WTC11 (cell line): ENCODE measurements around the gene CENPM. TPM values are rescaled to one million over a fixed set of nuclear protein-coding genes. Genes with fewer than 3 reads are reported as not detected.

Experiments used
- ATAC-seq: fragments of 200-7000 bp; cut with Tn5 transposase; 2 replicates; pipeline ENCODE4 v1.10.0; 2021; ENCODE audit warnings: mild to moderate bottlenecking, moderate library complexity
- CTCF ChIA-PET: fragments of 300-600 bp; sonication (Branson Sonifier 250); formaldehyde crosslinking; loops from one replicate; lab custom pipeline; 2021; ENCODE audit warnings: antibody characterized with exemption; lab: Charles Lee
- POLR2A ChIA-PET: fragments of 350-600 bp; sonication (Branson Sonifier 250); formaldehyde crosslinking; loops from one replicate; lab custom pipeline; 2021; ENCODE audit warnings: antibody characterized with exemption; lab: Charles Lee
- DNase-seq: peaks from one replicate; pipeline ENCODE4 v3.0.0; 2021; ENCODE audit warnings: low spot score
- H3K27ac Mint-ChIP-seq: 2 replicates; pipeline ENCODE4 v1.8.0; 2021; ENCODE audit warnings: mixed read lengths
- H3K27me3 Mint-ChIP-seq: 2 replicates; pipeline ENCODE4 v1.8.0; 2021; ENCODE audit warnings: low read depth, mild to moderate bottlenecking, moderate library complexity, mixed read lengths
- H3K36me3 Mint-ChIP-seq: 2 replicates; pipeline ENCODE4 v1.8.0; 2021; ENCODE audit warnings: mixed read lengths
- H3K4me1 Mint-ChIP-seq: 2 replicates; pipeline ENCODE4 v1.8.0; 2022; ENCODE audit warnings: mixed read lengths
- H3K4me3 Mint-ChIP-seq: 2 replicates; pipeline ENCODE4 v1.8.0; 2021; ENCODE audit warnings: mild to moderate bottlenecking, moderate library complexity, mixed read lengths
- H3K9me3 Mint-ChIP-seq: 2 replicates; pipeline ENCODE4 v1.8.0; 2021; ENCODE audit warnings: mixed read lengths
- ATF1 ChIP-seq: sonication (generic); formaldehyde crosslinking; IDR thresholded peaks from 2 replicates; pipeline ENCODE4 v1.8.1; 2023; ENCODE audit warnings: mild to moderate bottlenecking, moderate library complexity, missing genetic modification reagents
- CREM ChIP-seq: sonication (generic); formaldehyde crosslinking; IDR thresholded peaks from 2 replicates; pipeline ENCODE4 v1.8.1; 2022; ENCODE audit warnings: mild to moderate bottlenecking, missing genetic modification reagents, moderate library complexity
- ESRRA ChIP-seq: sonication (generic); formaldehyde crosslinking; IDR thresholded peaks from 2 replicates; pipeline ENCODE4 v1.8.1; 2022; ENCODE audit warnings: mild to moderate bottlenecking, missing genetic modification reagents, borderline replicate concordance
- GRHL2 ChIP-seq: fragments of 250-450 bp; sonication (Bioruptor Pico); IDR thresholded peaks from 2 replicates; pipeline ENCODE4 v1.8.0; 2022; ENCODE audit warnings: mild to moderate bottlenecking, moderate library complexity; ENCODE audit not compliant: insufficient replicate concordance, severe bottlenecking
- MYBL2 ChIP-seq: sonication (generic); formaldehyde crosslinking; IDR thresholded peaks from 2 replicates; pipeline ENCODE4 v1.8.1; 2023; ENCODE audit warnings: mild to moderate bottlenecking, moderate library complexity, missing genetic modification reagents
- NR1H2 ChIP-seq: sonication (generic); formaldehyde crosslinking; IDR thresholded peaks from 2 replicates; pipeline ENCODE4 v1.9.0; 2021; ENCODE audit warnings: mild to moderate bottlenecking, moderate library complexity, missing genetic modification reagents
- OVOL2 ChIP-seq: fragments of 250-450 bp; sonication (Bioruptor Pico); IDR thresholded peaks from 2 replicates; pipeline ENCODE4 v1.9.0; 2021; ENCODE audit warnings: mild to moderate bottlenecking, borderline replicate concordance
- SOX15 ChIP-seq: fragments of 250-450 bp; sonication (Bioruptor Pico); IDR thresholded peaks from 2 replicates; pipeline ENCODE4 v1.9.0; 2021; ENCODE audit warnings: mild to moderate bottlenecking
- TEAD4 ChIP-seq: sonication (generic); formaldehyde crosslinking; IDR thresholded peaks from 2 replicates; pipeline ENCODE4 v1.8.0; 2022; ENCODE audit warnings: mild to moderate bottlenecking, missing genetic modification reagents
- ZNF263 ChIP-seq: sonication (generic); formaldehyde crosslinking; IDR thresholded peaks from 2 replicates; pipeline ENCODE4 v1.8.1; 2022; ENCODE audit warnings: low read depth, mild to moderate bottlenecking, moderate library complexity, missing genetic modification reagents
- ZNF671 ChIP-seq: fragments of 250-450 bp; sonication (Bioruptor Pico); IDR thresholded peaks from 2 replicates; pipeline ENCODE4 v1.8.0; 2021; ENCODE audit warnings: mild to moderate bottlenecking
- total RNA-seq: library from RNA; stranded (reverse); gene quantifications from 3 replicates; pipeline ENCODE4 v1.2.3, GENCODE V29; 2021
- TF ChIP-seq, protein P1 (sequence below): sonication (generic); formaldehyde crosslinking; conservative IDR thresholded peaks from 2 replicates; pipeline ENCODE4 v1.8.1; 2023; ENCODE audit warnings: mild to moderate bottlenecking, low read depth, missing genetic modification reagents, moderate library complexity
- TF ChIP-seq, protein P2 (sequence below): sonication (generic); formaldehyde crosslinking; IDR thresholded peaks from 2 replicates; pipeline ENCODE4 v1.8.1; 2022; ENCODE audit warnings: mild to moderate bottlenecking, missing genetic modification reagents, moderate library complexity, borderline replicate concordance
- TF ChIP-seq, protein P3 (sequence below): sonication (generic); formaldehyde crosslinking; IDR thresholded peaks from 2 replicates; pipeline ENCODE4 v1.8.1; 2022; ENCODE audit warnings: mild to moderate bottlenecking, moderate library complexity, missing genetic modification reagents
- TF ChIP-seq, protein P4 (sequence below): fragments of 250-450 bp; sonication (Bioruptor Pico); IDR thresholded peaks from 2 replicates; pipeline ENCODE4 v1.9.0; 2021; ENCODE audit warnings: mild to moderate bottlenecking, borderline replicate concordance
- TF ChIP-seq, protein P5 (sequence below): fragments of 250-450 bp; sonication (Bioruptor Pico); IDR thresholded peaks from 2 replicates; pipeline ENCODE4 v1.9.0; 2021; ENCODE audit warnings: mild to moderate bottlenecking
- TF ChIP-seq, protein P6 (sequence below): fragments of 250-450 bp; sonication (Bioruptor Pico); conservative IDR thresholded peaks from 2 replicates; pipeline ENCODE4 v1.9.0; 2021; ENCODE audit warnings: mild to moderate bottlenecking

Gene CENPM
- total RNA-seq, 1 experiment from 2014 or later: 40.3 TPM

DNA sequence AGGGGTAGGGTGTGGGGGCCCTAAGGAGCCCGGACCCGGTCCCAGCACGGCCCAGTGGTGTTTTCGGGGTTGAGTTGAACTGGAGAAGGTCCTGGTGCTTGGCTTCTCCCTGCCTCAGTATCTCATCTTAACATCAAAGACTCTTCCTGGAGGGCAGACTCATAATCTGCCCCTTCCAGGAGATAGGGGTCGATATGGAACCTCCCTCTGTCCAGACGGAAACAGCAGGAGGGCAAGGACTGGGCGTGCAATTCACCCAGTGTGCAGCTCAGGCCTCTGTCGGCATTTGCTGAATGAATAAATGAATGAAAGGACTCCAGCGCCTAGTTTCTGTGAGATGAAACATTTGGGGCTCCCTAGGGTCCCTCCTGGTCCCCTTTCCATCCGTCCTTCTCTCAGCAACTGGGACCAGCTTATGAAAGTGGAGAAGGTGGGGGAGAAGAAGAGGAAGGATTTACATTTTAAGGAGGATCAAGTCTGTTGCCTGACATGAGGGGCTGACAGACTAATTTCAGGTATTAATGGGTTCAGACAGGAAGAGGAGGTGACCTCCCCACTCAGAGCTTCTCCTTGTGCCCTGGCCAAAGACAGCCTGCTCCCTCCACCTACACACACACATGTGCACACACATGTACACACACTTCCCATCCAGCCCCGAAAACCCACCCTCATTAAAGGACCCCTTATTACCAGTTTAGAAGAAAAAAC, 31.0 kb downstream of the CENPM start (continued):
- TF ChIP-seq, protein P1, sequence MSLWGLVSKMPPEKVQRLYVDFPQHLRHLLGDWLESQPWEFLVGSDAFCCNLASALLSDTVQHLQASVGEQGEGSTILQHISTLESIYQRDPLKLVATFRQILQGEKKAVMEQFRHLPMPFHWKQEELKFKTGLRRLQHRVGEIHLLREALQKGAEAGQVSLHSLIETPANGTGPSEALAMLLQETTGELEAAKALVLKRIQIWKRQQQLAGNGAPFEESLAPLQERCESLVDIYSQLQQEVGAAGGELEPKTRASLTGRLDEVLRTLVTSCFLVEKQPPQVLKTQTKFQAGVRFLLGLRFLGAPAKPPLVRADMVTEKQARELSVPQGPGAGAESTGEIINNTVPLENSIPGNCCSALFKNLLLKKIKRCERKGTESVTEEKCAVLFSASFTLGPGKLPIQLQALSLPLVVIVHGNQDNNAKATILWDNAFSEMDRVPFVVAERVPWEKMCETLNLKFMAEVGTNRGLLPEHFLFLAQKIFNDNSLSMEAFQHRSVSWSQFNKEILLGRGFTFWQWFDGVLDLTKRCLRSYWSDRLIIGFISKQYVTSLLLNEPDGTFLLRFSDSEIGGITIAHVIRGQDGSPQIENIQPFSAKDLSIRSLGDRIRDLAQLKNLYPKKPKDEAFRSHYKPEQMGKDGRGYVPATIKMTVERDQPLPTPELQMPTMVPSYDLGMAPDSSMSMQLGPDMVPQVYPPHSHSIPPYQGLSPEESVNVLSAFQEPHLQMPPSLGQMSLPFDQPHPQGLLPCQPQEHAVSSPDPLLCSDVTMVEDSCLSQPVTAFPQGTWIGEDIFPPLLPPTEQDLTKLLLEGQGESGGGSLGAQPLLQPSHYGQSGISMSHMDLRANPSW (CRISPR knock-in tag): no peak
- no peak for TF ChIP-seq SOX15 (CRISPR knock-in tag)
- no peak for TF ChIP-seq NR1H2 (CRISPR knock-in tag)
- TF ChIP-seq, protein P2, sequence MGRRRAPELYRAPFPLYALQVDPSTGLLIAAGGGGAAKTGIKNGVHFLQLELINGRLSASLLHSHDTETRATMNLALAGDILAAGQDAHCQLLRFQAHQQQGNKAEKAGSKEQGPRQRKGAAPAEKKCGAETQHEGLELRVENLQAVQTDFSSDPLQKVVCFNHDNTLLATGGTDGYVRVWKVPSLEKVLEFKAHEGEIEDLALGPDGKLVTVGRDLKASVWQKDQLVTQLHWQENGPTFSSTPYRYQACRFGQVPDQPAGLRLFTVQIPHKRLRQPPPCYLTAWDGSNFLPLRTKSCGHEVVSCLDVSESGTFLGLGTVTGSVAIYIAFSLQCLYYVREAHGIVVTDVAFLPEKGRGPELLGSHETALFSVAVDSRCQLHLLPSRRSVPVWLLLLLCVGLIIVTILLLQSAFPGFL (CRISPR knock-in tag): no peak
- TF ChIP-seq MYBL2 (CRISPR knock-in tag): no peak
- TF ChIP-seq ZNF671: no peak
- TF ChIP-seq, all 79 proteins: peak for 0

DNA sequence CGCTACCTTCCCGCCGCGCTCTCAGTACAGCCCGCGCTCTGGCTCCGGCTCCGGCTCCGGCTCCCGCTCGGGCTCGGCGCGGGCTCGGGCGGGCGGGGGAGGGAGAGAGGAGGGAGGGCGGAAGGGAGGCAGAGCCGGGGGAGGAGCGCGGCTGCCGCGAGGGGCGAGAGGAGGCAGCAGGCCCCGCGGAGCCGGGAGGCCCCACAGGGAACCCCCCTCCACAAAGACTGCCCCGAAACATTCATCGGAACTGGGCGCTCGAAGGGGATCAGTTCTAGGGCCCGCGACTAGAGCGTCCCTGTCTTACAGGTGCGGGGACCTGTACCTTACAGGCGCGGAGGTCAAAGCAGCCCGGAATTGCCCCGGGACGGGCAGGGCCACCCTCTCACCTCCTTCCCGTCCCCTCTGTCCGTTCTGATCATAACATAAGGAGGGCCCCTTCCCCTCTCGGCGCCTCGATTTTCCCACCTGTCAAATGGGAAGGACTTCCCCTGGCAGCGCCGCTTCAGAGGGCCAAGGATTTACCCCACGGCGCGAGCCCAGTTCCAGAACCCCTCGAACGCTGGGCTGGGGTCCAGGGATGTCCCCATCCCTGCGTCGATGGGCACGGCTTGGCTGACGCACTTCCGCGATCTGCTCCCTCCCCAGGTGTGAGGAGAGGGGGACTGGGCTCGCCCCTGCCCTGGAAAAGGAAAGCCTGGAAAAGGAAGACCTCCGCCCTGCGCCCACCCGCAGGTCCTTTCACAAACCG, 31.7 kb downstream of the CENPM start, which contains the start of gene SHISA8:
Gene SHISA8 (minus strand): TSS at position 40 of the 751 bp plus-strand sequence. CDS start 407 bp downstream, outside the sequence.
- Mint-ChIP-seq H3K27ac (no peak within 1 kb of the TSS), H3K9me3 (no peaks in the 10 kb centered on the region), H3K4me1 (peaks cover 25% of the 10 kb centered on the region), H3K4me3 (peak within 1 kb of the TSS; percentile 73), H3K36me3 (no peaks in the 10 kb centered on the region), H3K27me3 (peaks cover 84% of the 10 kb centered on the region)
- ATAC-seq: peak; percentile 2
- DNase-seq: peak; percentile 62
- no peak for TF ChIP-seq GRHL2 (CRISPR knock-in tag)
- TF ChIP-seq, protein P3, sequence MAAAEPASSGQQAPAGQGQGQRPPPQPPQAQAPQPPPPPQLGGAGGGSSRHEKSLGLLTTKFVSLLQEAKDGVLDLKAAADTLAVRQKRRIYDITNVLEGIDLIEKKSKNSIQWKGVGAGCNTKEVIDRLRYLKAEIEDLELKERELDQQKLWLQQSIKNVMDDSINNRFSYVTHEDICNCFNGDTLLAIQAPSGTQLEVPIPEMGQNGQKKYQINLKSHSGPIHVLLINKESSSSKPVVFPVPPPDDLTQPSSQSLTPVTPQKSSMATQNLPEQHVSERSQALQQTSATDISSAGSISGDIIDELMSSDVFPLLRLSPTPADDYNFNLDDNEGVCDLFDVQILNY (CRISPR knock-in tag): peak; percentile 48; the same call in 1 of the 2 replicates
- CTCF ChIA-PET: interaction anchor here (0.8 to 2.5 kb wide), 6 partner anchors 10 to 218 kb away, joined by 3 to 19 read pairs (median 6); partner anchors contain the start of gene TNFRSF13C
- POLR2A ChIA-PET: no interaction called here

DNA sequence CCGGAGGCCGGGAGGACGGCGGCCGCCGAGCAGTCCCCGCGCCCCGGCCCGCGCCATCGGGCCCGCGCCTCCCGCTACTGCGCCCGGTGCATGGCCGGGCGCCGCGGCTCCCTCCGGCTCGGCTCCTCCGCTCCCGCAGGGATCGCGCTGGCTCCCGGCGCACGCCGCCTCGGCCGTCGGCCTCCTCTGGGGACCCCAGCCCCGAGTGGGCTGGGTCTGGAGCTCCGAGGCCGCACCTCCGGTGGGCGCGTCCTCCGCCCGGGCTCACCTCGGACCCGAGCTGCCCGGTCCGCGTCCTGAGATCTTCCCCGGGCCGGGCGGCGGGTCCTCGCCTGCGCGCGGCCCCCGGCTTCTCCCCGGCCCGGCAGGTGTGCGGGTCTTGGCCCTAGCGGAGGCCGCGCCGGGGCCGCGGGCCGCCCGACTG, 32.3 kb downstream of the CENPM start:
- Mint-ChIP-seq H3K27ac (no peak overlapping the region), H3K4me3 (no peak overlapping the region), H3K9me3 (no peaks in the 10 kb centered on the region), H3K27me3 (peaks cover 87% of the 10 kb centered on the region), H3K4me1 (peaks cover 25% of the 10 kb centered on the region), H3K36me3 (no peaks in the 10 kb centered on the region)
- ChIA-PET POLR2A (no interaction called here), CTCF (interaction anchor here (0.8 to 1.9 kb wide), 3 partner anchors 11 to 217 kb away, joined by 5 to 6 read pairs (median 6); no protein-coding TSS in a partner anchor)
- DNase-seq (no peak), ATAC-seq (peak; percentile 1; the same call in 1 of the 2 replicates)
- TF ChIP-seq TEAD4 (CRISPR knock-in tag) (no peak), CREM (CRISPR knock-in tag) (no peak), ATF1 (CRISPR knock-in tag) (no peak), ESRRA (CRISPR knock-in tag) (no peak), OVOL2 (CRISPR knock-in tag) (no peak), NR1H2 (CRISPR knock-in tag) (no peak), ZNF263 (CRISPR knock-in tag) (no peak)
- TF ChIP-seq, protein P4, sequence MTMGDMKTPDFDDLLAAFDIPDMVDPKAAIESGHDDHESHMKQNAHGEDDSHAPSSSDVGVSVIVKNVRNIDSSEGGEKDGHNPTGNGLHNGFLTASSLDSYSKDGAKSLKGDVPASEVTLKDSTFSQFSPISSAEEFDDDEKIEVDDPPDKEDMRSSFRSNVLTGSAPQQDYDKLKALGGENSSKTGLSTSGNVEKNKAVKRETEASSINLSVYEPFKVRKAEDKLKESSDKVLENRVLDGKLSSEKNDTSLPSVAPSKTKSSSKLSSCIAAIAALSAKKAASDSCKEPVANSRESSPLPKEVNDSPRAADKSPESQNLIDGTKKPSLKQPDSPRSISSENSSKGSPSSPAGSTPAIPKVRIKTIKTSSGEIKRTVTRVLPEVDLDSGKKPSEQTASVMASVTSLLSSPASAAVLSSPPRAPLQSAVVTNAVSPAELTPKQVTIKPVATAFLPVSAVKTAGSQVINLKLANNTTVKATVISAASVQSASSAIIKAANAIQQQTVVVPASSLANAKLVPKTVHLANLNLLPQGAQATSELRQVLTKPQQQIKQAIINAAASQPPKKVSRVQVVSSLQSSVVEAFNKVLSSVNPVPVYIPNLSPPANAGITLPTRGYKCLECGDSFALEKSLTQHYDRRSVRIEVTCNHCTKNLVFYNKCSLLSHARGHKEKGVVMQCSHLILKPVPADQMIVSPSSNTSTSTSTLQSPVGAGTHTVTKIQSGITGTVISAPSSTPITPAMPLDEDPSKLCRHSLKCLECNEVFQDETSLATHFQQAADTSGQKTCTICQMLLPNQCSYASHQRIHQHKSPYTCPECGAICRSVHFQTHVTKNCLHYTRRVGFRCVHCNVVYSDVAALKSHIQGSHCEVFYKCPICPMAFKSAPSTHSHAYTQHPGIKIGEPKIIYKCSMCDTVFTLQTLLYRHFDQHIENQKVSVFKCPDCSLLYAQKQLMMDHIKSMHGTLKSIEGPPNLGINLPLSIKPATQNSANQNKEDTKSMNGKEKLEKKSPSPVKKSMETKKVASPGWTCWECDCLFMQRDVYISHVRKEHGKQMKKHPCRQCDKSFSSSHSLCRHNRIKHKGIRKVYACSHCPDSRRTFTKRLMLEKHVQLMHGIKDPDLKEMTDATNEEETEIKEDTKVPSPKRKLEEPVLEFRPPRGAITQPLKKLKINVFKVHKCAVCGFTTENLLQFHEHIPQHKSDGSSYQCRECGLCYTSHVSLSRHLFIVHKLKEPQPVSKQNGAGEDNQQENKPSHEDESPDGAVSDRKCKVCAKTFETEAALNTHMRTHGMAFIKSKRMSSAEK: no peak
- TF ChIP-seq, protein P5, sequence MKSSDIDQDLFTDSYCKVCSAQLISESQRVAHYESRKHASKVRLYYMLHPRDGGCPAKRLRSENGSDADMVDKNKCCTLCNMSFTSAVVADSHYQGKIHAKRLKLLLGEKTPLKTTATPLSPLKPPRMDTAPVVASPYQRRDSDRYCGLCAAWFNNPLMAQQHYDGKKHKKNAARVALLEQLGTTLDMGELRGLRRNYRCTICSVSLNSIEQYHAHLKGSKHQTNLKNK (CRISPR knock-in tag): no peak
- TF ChIP-seq, protein P6, sequence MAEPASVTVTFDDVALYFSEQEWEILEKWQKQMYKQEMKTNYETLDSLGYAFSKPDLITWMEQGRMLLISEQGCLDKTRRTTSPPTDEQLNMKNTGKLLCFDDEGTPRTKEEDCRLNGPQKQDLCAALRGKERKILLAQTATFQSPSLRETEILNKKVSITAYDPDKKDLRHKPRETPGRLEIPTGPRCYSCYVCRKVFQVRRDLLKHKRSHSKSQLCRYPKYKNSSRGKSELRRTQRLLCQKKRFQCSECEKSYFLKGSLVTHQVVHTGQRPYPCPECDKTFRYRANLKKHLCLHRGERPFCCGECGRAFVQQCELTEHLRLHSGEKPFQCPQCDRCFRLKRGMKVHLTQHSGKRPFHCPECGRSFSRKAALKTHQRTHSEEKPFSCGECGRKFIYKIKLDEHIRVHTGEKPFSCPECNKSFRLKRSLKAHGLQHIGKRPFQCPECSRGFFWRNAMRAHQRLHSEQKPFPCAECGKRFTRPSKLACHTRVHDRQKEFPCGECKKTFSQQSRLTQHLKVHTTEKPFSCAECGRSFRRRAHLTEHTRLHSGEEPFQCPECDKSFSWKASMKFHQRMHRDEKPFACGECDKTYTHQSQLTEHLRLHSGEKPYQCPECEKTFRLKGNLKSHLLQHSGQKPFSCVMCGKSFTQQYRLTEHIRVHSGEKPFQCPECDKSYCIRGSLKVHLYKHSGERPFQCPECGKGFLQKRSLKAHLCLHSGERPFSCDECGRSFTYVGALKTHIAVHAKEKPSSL: no peak
